Smooth muscle cell (in vitro differentiated cells): ENCODE results near the gene UTY. TPM values are rescaled to one million over a fixed set of nuclear protein-coding genes. Genes with fewer than 3 reads are reported as not detected.

ENCODE experiments used
- DNase-seq: peaks from one replicate; lab custom pipeline; 2025; ENCODE audit not compliant: unreplicated experiment; lab: John Stamatoyannopoulos, UW
- H2AFZ ChIP-seq: fragments of 200-600 bp; sonication (generic); 2 replicates; pipeline ENCODE4 v1.6.0; 2016; ENCODE audit warnings: antibody characterized with exemption, low read depth, mild to moderate bottlenecking
- H3F3A ChIP-seq: fragments of 200-600 bp; sonication (generic); 2 replicates; pipeline ENCODE4 v1.6.0; 2017; ENCODE audit warnings: antibody characterized with exemption, low read depth
- H3K27ac ChIP-seq: fragments of 200-600 bp; sonication (generic); 2 replicates; pipeline ENCODE4 v1.5.1; 2016; ENCODE audit warnings: low read depth, mild to moderate bottlenecking
- H3K27me3 ChIP-seq: fragments of 200-600 bp; sonication (generic); 2 replicates; pipeline ENCODE4 v1.6.1; 2016; ENCODE audit warnings: low read depth, mild to moderate bottlenecking
- H3K36me3 ChIP-seq: fragments of 200-600 bp; sonication (generic); 2 replicates; pipeline ENCODE4 v1.5.1; 2016; ENCODE audit warnings: low read depth
- H3K4me1 ChIP-seq: fragments of 200-600 bp; sonication (generic); 2 replicates; pipeline ENCODE4 v1.5.1; 2016; ENCODE audit warnings: low read depth
- H3K4me2 ChIP-seq: fragments of 200-600 bp; sonication (generic); 2 replicates; pipeline ENCODE4 v1.6.0; 2016; ENCODE audit warnings: mild to moderate bottlenecking
- H3K4me3 ChIP-seq: fragments of 200-600 bp; sonication (generic); 2 replicates; pipeline ENCODE4 v1.5.1; 2016; ENCODE audit warnings: mild to moderate bottlenecking
- H3K79me2 ChIP-seq: fragments of 200-600 bp; sonication (generic); 2 replicates; pipeline ENCODE4 v1.6.0; 2016; ENCODE audit warnings: low read depth, mild to moderate bottlenecking
- H3K9ac ChIP-seq: fragments of 200-600 bp; sonication (generic); 2 replicates; pipeline ENCODE4 v1.6.0; 2016; ENCODE audit warnings: low read depth
- H3K9me3 ChIP-seq: fragments of 200-600 bp; sonication (generic); replicated peaks from 2 replicates; pipeline ENCODE4 v1.5.1; 2016; ENCODE audit warnings: low read depth
- H4K20me1 ChIP-seq: fragments of 200-600 bp; sonication (generic); 2 replicates; pipeline ENCODE4 v1.6.0; 2016; ENCODE audit warnings: low read depth
- WGBS: methylation state at CpG from one replicate; pipeline ENCODE4 v1.1.7; 2016; ENCODE audit warnings: low lambda C conversion rate; 5-methylcytosine and 5-hydroxymethylcytosine counted together
- polyA plus RNA-seq: library from polyadenylated mRNA; unstranded; fragments of >200 nt; fragmentation: Nextera tagmentation; extraction: Ambion mirVana; gene quantifications from 2 replicates; pipeline ENCODE4 v1.2.1, GENCODE V29; 2016
- total RNA-seq: library from RNA; depleted of rRNA; stranded (reverse); fragments of >200 nt; gene quantifications from 2 replicates; pipeline ENCODE4 v1.2.3, GENCODE V29; 2014
- TF ChIP-seq, protein P1 (sequence below): fragments of 200-600 bp; sonication (generic); IDR thresholded peaks from 2 replicates; pipeline ENCODE4 v1.5.1; 2017; ENCODE audit warnings: borderline replicate concordance, mild to moderate bottlenecking, antibody characterized with exemption; ENCODE audit not compliant: insufficient read depth, poor library complexity, severe bottlenecking

The UTY gene
- total and polyA plus RNA-seq, 2 experiments from 2014 or later, result not detected

DNA sequence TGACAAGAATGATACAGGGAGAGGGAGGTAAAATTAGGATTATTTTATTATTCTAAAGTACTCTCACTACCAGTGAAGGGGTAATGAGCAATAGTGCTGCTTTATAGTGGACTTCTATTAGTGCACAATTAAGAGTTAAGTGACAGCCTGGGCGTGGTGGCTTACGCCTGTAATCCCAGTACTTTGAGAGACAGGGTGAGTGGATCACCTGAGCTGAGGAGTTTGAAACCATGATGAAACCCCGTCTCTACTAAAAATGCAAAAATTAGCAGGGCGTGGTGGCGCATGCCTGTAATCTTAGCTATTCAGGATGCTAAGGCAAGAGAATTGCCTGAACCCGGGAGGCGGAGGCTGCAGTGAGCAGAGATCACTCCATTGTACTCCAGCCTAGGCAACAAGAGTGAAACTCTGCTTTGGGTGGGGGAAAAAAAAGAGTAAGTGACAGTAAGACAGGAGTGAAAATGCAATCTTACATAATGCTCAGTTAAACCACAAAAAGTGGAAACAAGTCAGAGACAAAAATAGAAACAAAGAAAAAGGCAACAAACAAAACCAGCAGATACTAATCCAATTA lies 98.6 kb downstream of the UTY start:
- no peaks in the 10 kb centered on the region for H3K9me3 ChIP-seq
- H4K20me1 ChIP-seq, result no peaks in the 10 kb centered on the region
- H3K27ac ChIP-seq, result no peak overlapping the region
- no peaks in the 10 kb centered on the region for H3K79me2 ChIP-seq
- no peaks in the 10 kb centered on the region for H3K4me1 ChIP-seq
- H3K4me3 ChIP-seq, result no peak overlapping the region
- no CpG with 5 or more reads among the region's 7 CpGs for WGBS
- H3K4me2 ChIP-seq, result no peak overlapping the region
- no peak overlapping the region for H2AFZ ChIP-seq
- no peaks in the 10 kb centered on the region for H3K36me3 ChIP-seq
- no peak overlapping the region for H3K9ac ChIP-seq
- no peaks in the 10 kb centered on the region for H3F3A ChIP-seq
- H3K27me3 ChIP-seq, result no peaks in the 10 kb centered on the region
- TF ChIP-seq, protein P1, sequence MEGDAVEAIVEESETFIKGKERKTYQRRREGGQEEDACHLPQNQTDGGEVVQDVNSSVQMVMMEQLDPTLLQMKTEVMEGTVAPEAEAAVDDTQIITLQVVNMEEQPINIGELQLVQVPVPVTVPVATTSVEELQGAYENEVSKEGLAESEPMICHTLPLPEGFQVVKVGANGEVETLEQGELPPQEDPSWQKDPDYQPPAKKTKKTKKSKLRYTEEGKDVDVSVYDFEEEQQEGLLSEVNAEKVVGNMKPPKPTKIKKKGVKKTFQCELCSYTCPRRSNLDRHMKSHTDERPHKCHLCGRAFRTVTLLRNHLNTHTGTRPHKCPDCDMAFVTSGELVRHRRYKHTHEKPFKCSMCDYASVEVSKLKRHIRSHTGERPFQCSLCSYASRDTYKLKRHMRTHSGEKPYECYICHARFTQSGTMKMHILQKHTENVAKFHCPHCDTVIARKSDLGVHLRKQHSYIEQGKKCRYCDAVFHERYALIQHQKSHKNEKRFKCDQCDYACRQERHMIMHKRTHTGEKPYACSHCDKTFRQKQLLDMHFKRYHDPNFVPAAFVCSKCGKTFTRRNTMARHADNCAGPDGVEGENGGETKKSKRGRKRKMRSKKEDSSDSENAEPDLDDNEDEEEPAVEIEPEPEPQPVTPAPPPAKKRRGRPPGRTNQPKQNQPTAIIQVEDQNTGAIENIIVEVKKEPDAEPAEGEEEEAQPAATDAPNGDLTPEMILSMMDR, result no peak
- no peak for DNase-seq

DNA sequence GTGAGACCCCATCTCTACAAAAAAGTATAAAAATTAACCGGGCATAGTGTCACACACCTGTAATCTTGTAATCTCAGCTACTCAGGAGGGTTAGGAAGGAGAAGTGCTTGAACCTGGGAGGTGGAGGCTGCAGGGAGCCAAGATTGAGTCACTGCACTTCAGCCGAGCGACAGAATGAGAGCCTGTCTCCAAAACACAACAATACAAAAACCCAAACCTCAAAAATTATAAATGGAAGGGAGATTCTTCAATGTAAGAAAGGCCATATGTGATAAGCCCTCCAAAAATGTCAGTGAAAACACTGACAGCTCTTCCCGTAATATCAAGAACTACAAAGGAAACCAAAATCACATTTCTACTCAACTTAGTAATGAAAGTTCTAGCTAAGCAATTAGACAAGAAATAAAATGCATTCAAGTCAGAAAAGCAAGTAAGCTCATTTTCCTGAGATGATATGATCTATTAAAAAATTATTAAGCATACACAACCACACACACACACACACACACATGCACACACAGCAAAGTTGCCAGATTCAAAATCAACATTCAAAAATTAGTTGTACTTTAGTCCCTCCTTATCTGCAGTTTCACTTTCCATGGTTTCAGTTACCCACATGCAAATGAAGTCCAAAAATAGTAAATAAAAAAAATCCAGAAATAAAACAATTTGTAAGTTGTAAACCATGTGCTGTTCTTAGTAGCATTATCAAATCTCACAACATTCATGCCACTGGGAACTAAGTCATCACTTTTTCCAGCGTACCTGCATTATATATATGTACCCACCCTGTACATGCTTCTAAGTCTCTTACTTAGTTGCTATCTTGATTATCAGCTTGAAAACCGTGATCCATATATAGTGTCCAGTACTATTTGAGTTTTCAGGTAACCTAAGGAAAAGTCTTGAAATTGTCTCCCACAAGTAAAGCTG lies 108.7 kb downstream of the UTY start:
- TF ChIP-seq, protein P1, result no peak
- H3K4me1 ChIP-seq, result no peaks in the 10 kb centered on the region
- no peak overlapping the region for H3K4me2 ChIP-seq
- no peak overlapping the region for H2AFZ ChIP-seq
- H3K9ac ChIP-seq, result no peak overlapping the region
- no peaks in the 10 kb centered on the region for H3K9me3 ChIP-seq
- DNase-seq, result no peak
- H3F3A ChIP-seq, result no peaks in the 10 kb centered on the region
- H3K79me2 ChIP-seq, result no peaks in the 10 kb centered on the region
- no peaks in the 10 kb centered on the region for H3K36me3 ChIP-seq
- WGBS, result no CpG with 5 or more reads among the region's 6 CpGs
- H3K27ac ChIP-seq, result no peak overlapping the region
- H4K20me1 ChIP-seq, result no peaks in the 10 kb centered on the region
- no peaks in the 10 kb centered on the region for H3K27me3 ChIP-seq
- no peak overlapping the region for H3K4me3 ChIP-seq

DNA sequence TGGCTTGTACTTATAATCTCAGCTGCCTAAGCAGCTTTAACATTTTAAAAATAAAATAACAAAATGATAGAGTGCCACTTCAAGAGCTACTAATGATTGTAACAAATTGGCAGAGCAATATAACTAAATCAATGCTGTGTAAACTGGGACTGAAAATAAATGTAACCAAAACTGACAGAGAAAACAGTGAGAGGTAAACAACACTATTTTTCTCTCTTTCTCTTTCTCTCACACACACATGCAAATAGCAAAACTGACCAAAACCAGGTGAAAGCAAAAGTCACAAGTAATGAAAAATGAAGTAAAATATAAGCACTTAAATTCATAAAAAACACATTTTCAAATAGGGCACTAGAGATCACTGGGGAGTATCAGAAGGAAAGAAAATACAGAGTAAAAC lies 109.6 kb downstream of the UTY start:
- TF ChIP-seq, protein P1, result no peak
- Histone ChIP-seq H3K4me3 (no peak overlapping the region), H3K9me3 (no peaks in the 10 kb centered on the region), H3K27me3 (no peaks in the 10 kb centered on the region), H2AFZ (no peak overlapping the region), H3K36me3 (no peaks in the 10 kb centered on the region), H3K4me1 (no peaks in the 10 kb centered on the region), H4K20me1 (no peaks in the 10 kb centered on the region), H3K9ac (no peak overlapping the region), H3F3A (no peaks in the 10 kb centered on the region), H3K27ac (no peak overlapping the region), H3K79me2 (no peaks in the 10 kb centered on the region), H3K4me2 (no peak overlapping the region)
- DNase-seq, result no peak
